Right atrium auricular region (tissue), 2 donors: ENCODE results near the gene ZMYND19. TPM values are rescaled to one million over a fixed set of nuclear protein-coding genes. Genes with fewer than 3 reads are reported as not detected.

Experiments used
- DNase-seq: peaks from one replicate; pipeline ENCODE4 v3.0.0-alpha.2; 2019; ENCODE audit warnings: low spot score
- H3K27ac ChIP-seq, 2 donors: fragments of 200-600 bp; sonication (generic); 1 replicate in 1 of 2; 2 replicates in 1 of 2; pipeline ENCODE4 v1.5.1; 2016 to 2019
- H3K27me3 ChIP-seq, 2 donors: fragments of 200-600 bp; sonication (generic); one replicate each; pipeline versions ENCODE4 v1.5.1 to v1.6.0; 2017 to 2019
- H3K36me3 ChIP-seq: fragments of 200-600 bp; sonication (generic); one replicate; pipeline ENCODE4 v1.5.1; 2016
- H3K4me1 ChIP-seq, 2 donors: fragments of 200-600 bp; sonication (generic); one replicate each; pipeline versions ENCODE4 v1.5.1 to v1.6.0; 2017 to 2019
- H3K4me3 ChIP-seq, 2 donors: fragments of 200-600 bp; sonication (generic); 1 replicate in 1 of 2; 2 replicates in 1 of 2; pipeline ENCODE4 v1.5.1; 2017 to 2019; ENCODE audit warnings: mild to moderate bottlenecking in 1 of 2, moderate library complexity in 1 of 2
- H3K9me3 ChIP-seq, 2 donors: fragments of 200-600 bp; sonication (generic); one replicate each; pipeline ENCODE4 v1.5.1; 2019
- total RNA-seq, 2 donors: library from RNA; depleted of rRNA; stranded (reverse); fragments of >200 nt; gene quantifications; one replicate each; pipeline ENCODE4 v1.1.0, GENCODE V29; 2016
- TF ChIP-seq, protein P1 (sequence below), 2 donors: fragments of 200-600 bp; sonication (generic); IDR thresholded peaks; one replicate each; pipeline ENCODE4 v1.5.1; 2019; ENCODE audit warnings: antibody characterized with exemption in 2 of 2

Gene ZMYND19
- total RNA-seq, 2 donors from 2014 or later, result 5.0 to 6.4 TPM

DNA sequence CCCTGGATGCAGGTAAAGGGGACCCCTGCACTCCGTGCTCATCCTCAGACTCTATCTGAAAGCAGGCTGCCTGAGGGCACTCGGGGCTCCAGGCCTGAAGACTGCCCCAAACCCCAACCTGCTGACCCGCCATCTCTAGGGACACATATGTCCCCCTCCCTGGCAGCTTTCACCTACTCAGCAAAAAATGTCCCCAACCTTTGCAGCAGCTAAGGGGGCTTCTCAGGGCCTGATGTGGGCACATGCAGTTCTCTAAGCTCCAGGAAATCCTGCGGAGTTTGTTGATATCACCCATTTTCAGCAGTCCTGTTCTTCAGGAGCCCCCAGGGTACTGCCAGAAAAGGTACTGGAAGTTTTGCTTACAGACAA lies 9.4 kb downstream of the ZMYND19 start:
- TF ChIP-seq, protein P1, sequence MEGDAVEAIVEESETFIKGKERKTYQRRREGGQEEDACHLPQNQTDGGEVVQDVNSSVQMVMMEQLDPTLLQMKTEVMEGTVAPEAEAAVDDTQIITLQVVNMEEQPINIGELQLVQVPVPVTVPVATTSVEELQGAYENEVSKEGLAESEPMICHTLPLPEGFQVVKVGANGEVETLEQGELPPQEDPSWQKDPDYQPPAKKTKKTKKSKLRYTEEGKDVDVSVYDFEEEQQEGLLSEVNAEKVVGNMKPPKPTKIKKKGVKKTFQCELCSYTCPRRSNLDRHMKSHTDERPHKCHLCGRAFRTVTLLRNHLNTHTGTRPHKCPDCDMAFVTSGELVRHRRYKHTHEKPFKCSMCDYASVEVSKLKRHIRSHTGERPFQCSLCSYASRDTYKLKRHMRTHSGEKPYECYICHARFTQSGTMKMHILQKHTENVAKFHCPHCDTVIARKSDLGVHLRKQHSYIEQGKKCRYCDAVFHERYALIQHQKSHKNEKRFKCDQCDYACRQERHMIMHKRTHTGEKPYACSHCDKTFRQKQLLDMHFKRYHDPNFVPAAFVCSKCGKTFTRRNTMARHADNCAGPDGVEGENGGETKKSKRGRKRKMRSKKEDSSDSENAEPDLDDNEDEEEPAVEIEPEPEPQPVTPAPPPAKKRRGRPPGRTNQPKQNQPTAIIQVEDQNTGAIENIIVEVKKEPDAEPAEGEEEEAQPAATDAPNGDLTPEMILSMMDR (IDR thresholded peaks at IDR 0.05), result no peak
- Histone ChIP-seq H3K36me3 (peaks cover 27% of the 10 kb centered on the region), H3K27ac (no peak overlapping the region), H3K4me1 (peaks cover 0 to 34% of the 10 kb centered on the region in 2 donors), H3K27me3 (no peaks in the 10 kb centered on the region), H3K9me3 (no peaks in the 10 kb centered on the region), H3K4me3 (no peak overlapping the region)
- DNase-seq, result no peak

DNA sequence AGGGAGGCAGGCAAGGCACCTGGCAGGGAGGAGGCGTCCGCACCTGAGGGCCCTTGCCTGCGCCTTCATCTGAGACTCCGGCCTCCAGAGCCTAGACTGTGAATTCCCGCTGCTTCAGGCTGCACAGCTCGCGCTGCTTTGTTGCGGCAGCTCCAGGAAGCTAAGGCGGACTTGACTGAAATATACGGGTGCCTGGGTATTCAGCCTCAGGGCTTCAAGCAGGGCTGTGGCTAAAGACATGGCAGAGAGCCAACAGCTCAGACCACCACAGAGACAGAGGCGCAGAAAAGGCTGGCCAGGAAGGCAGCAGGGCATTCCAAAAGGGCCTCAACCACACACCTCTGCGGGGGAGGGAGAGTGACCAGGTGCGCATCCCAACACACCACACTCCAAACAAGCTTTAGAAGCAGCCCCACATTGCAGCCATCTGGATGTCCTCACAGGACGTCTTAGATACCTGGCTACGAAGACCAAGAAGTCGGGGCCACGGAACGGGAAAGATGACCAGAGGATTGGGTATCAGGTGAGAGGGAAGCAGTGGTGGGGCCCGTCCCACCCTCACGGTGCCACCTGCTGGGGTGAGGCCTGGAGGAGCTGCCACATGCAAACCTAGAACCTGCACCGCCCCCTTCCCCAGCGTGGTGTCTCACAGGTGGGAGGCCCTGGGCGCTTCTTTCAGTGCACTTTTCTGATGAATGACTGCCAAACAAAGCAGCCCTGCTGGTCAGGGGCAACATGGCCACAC lies 9.9 kb downstream of the ZMYND19 start:
- Histone ChIP-seq H3K9me3 (no peaks in the 10 kb centered on the region), H3K36me3 (peaks cover 24% of the 10 kb centered on the region), H3K27ac (no peak overlapping the region), H3K27me3 (no peaks in the 10 kb centered on the region), H3K4me3 (no peak overlapping the region), H3K4me1 (peaks cover 0 to 39% of the 10 kb centered on the region in 2 donors)
- DNase-seq, result no peak
- TF ChIP-seq, protein P1 (IDR thresholded peaks at IDR 0.05), result no peak

DNA sequence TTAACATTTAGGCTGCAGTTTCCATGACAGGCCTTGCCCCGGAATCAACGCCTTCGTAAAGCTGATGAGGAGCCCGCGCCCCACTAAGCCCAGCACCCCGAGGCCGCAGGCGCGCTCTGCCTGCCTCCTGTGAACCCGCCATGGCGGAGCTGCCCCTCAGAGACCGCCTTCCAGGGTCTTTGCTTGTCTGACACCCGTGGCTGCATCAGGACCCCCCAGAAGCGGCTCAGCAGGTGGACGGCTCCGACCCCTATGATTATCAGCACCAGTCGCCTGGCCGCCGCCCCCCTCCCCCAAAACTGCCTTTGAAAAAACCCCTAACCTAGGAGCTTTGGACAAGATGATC lies 11.1 kb downstream of the ZMYND19 start:
- Histone ChIP-seq H3K9me3 (no peaks in the 10 kb centered on the region), H3K36me3 (peaks cover 29% of the 10 kb centered on the region), H3K27me3 (no peaks in the 10 kb centered on the region), H3K27ac (peak overlapping the region; percentile 84 to 87), H3K4me1 (peaks cover 0 to 51% of the 10 kb centered on the region in 2 donors), H3K4me3 (peak overlapping the region; percentile 90 to 98)
- no peak for DNase-seq
- TF ChIP-seq, protein P1 (IDR thresholded peaks at IDR 0.05), result no peak

DNA sequence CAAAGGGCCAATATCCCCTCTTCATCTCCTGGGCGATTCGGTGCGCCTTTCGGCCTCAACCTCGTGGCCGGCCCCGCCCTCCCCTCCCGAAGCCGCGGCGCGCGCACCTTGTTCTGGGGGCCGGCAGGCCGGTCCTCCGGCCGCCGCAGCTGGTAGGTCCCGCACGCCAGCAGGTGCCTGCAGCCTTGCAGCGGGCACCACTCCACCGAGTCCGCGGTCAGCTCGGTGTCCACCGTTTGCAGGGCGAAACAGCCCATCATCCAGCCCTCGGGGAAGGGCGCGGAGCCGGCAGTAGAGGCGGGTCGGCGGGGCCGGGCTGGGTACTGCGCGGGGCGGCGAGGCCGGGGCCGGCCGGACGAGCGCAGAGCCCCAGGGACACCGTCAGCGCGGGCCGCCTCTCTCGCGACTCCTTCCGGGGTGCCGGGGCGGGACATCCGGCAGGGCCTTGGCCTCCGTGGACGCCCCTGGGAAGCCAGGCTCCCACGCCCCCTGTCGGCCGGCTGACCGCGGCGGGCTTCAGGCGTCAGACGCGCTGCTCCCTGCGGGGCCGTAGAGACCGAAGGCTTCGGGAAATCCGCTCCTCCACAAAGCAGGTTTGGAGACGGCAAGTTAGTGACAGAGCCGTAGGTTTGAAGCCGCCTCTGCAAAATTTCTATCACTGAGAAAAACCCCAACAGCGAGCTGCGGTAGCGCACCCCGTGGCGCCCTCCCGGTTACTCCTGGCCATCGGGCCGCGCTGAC lies 11.6 kb downstream of the ZMYND19 start, which contains the start of gene DPH7:
Gene DPH7 (minus strand): TSS at position 408 of the 741 bp plus-strand sequence. CDS start 148 bp downstream, at position 260.
- H3K36me3 ChIP-seq, result peaks cover 34% of the 10 kb centered on the region
- TF ChIP-seq, protein P1 (IDR thresholded peaks at IDR 0.05), result peak; percentile 96 to 98
- peaks cover 0 to 54% of the 10 kb centered on the region in 2 donors for H3K4me1 ChIP-seq
- H3K27ac ChIP-seq, result peak within 1 kb of the TSS; percentile 84 to 87
- no peaks in the 10 kb centered on the region for H3K9me3 ChIP-seq
- H3K27me3 ChIP-seq, result no peaks in the 10 kb centered on the region
- DNase-seq, result peak; percentile 89
- H3K4me3 ChIP-seq, result peak within 1 kb of the TSS; percentile 90 to 98

DNA sequence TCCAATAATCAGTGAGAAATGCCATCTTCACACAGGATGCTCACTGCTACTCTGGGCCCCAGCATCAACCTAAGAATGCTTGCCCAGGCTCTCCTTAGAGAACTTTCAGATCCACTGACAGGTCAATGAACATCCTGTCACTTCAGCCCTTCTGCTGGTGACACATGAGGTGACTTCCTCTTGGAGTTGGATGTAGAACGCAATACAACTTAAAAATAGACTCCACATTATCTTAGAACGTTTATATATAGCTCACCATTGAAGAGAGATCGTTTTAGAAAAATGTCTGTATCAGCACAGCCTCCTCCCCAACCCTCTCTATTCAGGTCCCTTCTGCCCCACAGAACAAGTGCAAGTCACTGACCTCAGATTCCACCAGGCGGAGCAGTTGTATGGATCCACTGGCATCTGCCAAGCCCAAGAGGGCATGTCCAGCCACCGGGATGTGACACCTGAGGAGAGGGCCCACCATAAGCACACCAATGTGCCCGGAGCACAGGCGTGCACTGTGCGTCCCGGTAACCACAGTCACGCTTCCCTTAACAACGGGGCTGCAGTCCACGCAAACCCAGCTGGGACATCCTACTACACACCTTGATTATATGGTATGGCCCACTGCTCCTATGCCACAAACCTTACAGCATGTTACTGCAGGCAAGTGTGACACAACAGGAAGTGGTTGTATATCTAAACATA lies 14.4 kb downstream of the ZMYND19 start:
- Histone ChIP-seq H3K36me3 (peaks cover 24% of the 10 kb centered on the region), H3K27me3 (no peaks in the 10 kb centered on the region), H3K4me3 (peak overlapping the region in 1 of 2 donors; percentile 4), H3K9me3 (no peaks in the 10 kb centered on the region), H3K27ac (peak overlapping the region; percentile 66 to 70), H3K4me1 (peaks cover 0 to 54% of the 10 kb centered on the region in 2 donors)
- DNase-seq, result no peak
- TF ChIP-seq, protein P1 (IDR thresholded peaks at IDR 0.05), result no peak
